Upper lobe of right lung (tissue), 1 donor: ENCODE measurements around the gene RAB39A. TPM values are rescaled to one million over a fixed set of nuclear protein-coding genes. Genes with fewer than 3 reads are reported as not detected.

ENCODE experiments used
- ATAC-seq: fragments of 200-7000 bp; cut with Tn5 transposase; one replicate; pipeline ENCODE4 v1.9.1; 2020; ENCODE audit warnings: mild to moderate bottlenecking, moderate library complexity
- DNase-seq: peaks from one replicate; pipeline ENCODE4 v3.0.0-alpha.2; 2020
- H3K27ac ChIP-seq: fragments of 200-600 bp; one replicate; pipeline ENCODE4 v1.8.0; 2022
- H3K27me3 ChIP-seq: fragments of 200-600 bp; one replicate; pipeline ENCODE4 v1.8.0; 2022; ENCODE audit warnings: mild to moderate bottlenecking
- H3K36me3 ChIP-seq: fragments of 200-600 bp; one replicate; pipeline ENCODE4 v1.8.0; 2022
- H3K4me1 ChIP-seq: fragments of 200-600 bp; one replicate; pipeline ENCODE4 v1.8.0; 2022
- H3K4me3 ChIP-seq: fragments of 200-600 bp; one replicate; pipeline ENCODE4 v1.8.0; 2022; ENCODE audit warnings: mild to moderate bottlenecking
- H3K9me3 ChIP-seq: fragments of 200-600 bp; one replicate; pipeline ENCODE4 v1.8.0; 2022
- intact Hi-C: fragments of 100-400 bp; cut with DNase I; formaldehyde crosslinking; loops from one replicate; pipeline ENCODE4 v1.11.0; 2022
- total RNA-seq: library from RNA; stranded (reverse); fragmentation: NEBNext Ultra II Directional; extraction: Animal tissue kit (Norgen Biotek cat#: 25700); gene quantifications from one replicate; pipeline ENCODE4 v1.2.1, GENCODE V29; 2021
- TF ChIP-seq, protein P1 (sequence below): fragments of 200-600 bp; IDR thresholded peaks from one replicate; pipeline ENCODE4 v1.8.0; 2022; ENCODE audit warnings: antibody characterized with exemption
- donor health status: DM: no; HTN: yes; CAD: no; lungs with severe emphysema.

The RAB39A gene
- total RNA-seq, 1 donor from 2014 or later = 2.0 TPM

GRCh38 chr11:108007819-108008218, 79.6 kb downstream of the RAB39A start:
- no peaks in the 10 kb centered on the region for H3K36me3 ChIP-seq
- no peak overlapping the region for H3K4me3 ChIP-seq
- TF ChIP-seq, protein P1, sequence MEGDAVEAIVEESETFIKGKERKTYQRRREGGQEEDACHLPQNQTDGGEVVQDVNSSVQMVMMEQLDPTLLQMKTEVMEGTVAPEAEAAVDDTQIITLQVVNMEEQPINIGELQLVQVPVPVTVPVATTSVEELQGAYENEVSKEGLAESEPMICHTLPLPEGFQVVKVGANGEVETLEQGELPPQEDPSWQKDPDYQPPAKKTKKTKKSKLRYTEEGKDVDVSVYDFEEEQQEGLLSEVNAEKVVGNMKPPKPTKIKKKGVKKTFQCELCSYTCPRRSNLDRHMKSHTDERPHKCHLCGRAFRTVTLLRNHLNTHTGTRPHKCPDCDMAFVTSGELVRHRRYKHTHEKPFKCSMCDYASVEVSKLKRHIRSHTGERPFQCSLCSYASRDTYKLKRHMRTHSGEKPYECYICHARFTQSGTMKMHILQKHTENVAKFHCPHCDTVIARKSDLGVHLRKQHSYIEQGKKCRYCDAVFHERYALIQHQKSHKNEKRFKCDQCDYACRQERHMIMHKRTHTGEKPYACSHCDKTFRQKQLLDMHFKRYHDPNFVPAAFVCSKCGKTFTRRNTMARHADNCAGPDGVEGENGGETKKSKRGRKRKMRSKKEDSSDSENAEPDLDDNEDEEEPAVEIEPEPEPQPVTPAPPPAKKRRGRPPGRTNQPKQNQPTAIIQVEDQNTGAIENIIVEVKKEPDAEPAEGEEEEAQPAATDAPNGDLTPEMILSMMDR = no peak
- H3K27ac ChIP-seq = no peak overlapping the region
- no peaks in the 10 kb centered on the region for H3K27me3 ChIP-seq
- intact Hi-C loops = no loop called here
- no peaks in the 10 kb centered on the region for H3K9me3 ChIP-seq
- DNase-seq = no peak
- ATAC-seq = no peak
- peaks cover 36% of the 10 kb centered on the region for H3K4me1 ChIP-seq

GRCh38 chr11:108008656-108009496, 80.6 kb downstream of the RAB39A start, which contains the start of gene CUL5:
CUL5 (plus strand) TSS chr11:108008898; CDS start chr11:108009349, 451 bp downstream.
- Histone ChIP-seq H3K36me3 (no peaks in the 10 kb centered on the region), H3K27me3 (no peaks in the 10 kb centered on the region), H3K9me3 (no peaks in the 10 kb centered on the region), H3K4me3 (peak within 1 kb of the TSS; percentile 78), H3K4me1 (peaks cover 45% of the 10 kb centered on the region), H3K27ac (peak within 1 kb of the TSS; percentile 99)
- intact Hi-C loops = no loop called here
- DNase-seq = peak; percentile 96
- peak; percentile 98 for ATAC-seq
- TF ChIP-seq, protein P1 = peak; percentile 89

GRCh38 chr11:108009497-108010370, 81.5 kb downstream of the RAB39A start:
- intact Hi-C loops = no loop called here
- Histone ChIP-seq H3K9me3 (no peaks in the 10 kb centered on the region), H3K4me3 (peak overlapping the region; percentile 78), H3K4me1 (peaks cover 46% of the 10 kb centered on the region), H3K36me3 (no peaks in the 10 kb centered on the region), H3K27me3 (no peaks in the 10 kb centered on the region), H3K27ac (peak overlapping the region; percentile 99)
- TF ChIP-seq, protein P1 = no peak
- peak; percentile 4 for ATAC-seq
- DNase-seq = no peak

- ATAC-seq (no peak), DNase-seq (no peak)
- no peaks in the 10 kb centered on the region for H3K27me3 ChIP-seq
- H3K4me1 ChIP-seq = peaks cover 50% of the 10 kb centered on the region
- no peaks in the 10 kb centered on the region for H3K36me3 ChIP-seq
- TF ChIP-seq, protein P1 = no peak
- H3K4me3 ChIP-seq = no peak overlapping the region
- intact Hi-C loops = no loop called here
- H3K9me3 ChIP-seq = no peaks in the 10 kb centered on the region
- no peak overlapping the region for H3K27ac ChIP-seq
Measured at GRCh38 chr11:108012139-108012725, 84.0 kb downstream of the RAB39A start.

Other genes with a start within 250 kb of the RAB39A start
- gene SLN, start 216.4 kb upstream of the RAB39A start, total RNA-seq = 1.0 TPM
- gene SLC35F2, start 69.7 kb upstream of the RAB39A start, total RNA-seq = 8.8 TPM
- gene CUL5, start 80.5 kb downstream of the RAB39A start, total RNA-seq = 37.9 TPM
- 68.4 TPM for gene ACAT1, start 193.1 kb downstream of the RAB39A start, total RNA-seq